ENCODE data around the gene P2RY10.

The P2RY10 gene, protein sequence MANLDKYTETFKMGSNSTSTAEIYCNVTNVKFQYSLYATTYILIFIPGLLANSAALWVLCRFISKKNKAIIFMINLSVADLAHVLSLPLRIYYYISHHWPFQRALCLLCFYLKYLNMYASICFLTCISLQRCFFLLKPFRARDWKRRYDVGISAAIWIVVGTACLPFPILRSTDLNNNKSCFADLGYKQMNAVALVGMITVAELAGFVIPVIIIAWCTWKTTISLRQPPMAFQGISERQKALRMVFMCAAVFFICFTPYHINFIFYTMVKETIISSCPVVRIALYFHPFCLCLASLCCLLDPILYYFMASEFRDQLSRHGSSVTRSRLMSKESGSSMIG

GRCh38 chrX:78945186-78945912 is at the start of gene P2RY10:
TSS of gene P2RY10 (plus strand) at chrX:78945391. CDS start at chrX:78960521, 15,130 bp downstream.
- intact Hi-C loops (cut with DNase I): no loop called here
- DNase-seq: no peak

DNA sequence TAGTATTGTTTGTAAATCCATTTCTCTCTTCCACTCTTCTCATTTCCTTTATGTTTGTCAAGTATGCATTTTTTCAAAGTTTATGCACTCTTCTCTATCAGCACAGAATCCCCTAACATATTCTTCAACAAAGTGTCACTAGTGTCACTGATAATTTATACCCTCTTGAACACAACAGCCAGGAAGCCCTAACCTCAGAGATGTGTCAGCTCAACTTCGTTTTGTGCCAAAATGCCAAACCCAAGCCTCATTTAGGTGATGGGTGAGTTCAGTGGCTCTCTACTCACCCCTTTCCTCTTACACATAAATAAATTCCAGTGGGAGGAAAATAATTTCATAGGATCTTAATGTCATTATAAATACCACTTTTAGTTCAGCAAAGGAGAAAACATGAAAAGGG is 22.4 kb upstream of the P2RY10 start:
- no peak for DNase-seq
- intact Hi-C loops (cut with DNase I): no loop called here

DNA sequence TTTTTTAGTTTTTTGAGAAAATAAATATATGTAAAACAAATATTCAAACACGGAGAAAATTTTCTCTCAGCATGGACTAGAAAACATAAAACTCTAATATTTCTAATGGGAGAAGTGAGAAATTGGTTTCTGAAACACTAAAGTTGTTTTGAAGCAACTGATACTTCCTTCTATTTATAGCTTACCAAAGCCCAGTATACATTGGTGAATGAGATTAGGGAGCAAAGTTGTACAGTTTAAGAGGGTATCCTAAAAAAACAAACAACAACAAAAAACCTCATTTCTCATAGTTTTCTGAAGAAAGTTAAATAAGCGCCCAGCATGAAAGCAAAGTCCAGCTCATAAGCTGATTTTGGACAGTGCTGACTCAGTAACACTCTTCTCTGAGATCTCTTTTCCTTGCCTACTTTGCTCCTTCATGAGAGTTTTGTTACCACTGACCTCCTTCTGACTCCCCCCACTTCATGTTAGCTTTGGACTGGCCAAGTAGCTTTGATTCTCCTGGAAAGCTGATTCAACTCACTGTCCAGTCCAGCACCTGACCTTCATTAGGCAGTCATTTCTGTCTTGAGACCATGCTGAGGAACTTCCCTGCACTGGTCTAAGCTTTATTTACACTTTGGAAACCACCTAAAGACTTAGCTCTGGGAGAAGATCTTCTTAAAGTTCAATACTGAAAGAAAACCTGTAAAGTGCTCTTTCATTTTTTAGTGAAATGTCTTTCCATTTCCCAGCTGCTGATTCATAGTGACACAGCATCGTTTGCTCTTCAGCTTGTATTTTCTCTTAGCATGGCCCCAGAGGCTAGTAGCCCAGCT is 21.8 kb upstream of the P2RY10 start:
- DNase-seq: no peak
- intact Hi-C loops (cut with DNase I): no loop called here

DNA sequence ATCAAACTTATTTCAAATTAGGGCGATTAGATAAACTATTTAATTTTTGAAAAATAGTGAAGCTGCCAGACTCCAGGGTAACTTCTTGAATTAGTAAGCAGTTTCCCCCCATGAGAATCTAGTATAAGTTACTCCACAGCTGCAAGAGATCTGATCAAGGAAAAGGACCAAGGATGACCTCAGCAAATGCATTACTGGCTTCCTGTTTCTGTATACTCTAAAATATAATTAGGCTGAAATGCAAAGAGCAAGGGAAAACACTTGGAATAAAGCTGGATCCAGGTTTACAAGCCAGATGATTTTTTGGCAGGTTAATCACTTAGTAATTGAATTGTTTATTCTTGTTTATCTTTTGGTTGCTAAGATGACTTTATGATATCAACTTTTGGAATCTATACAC is 13.4 kb upstream of the P2RY10 start:
- intact Hi-C loops (cut with DNase I): no loop called here
- DNase-seq: no peak

GRCh38 chrX:78934866-78935265 is 10.3 kb upstream of the P2RY10 start:
- intact Hi-C loops (cut with DNase I): no loop called here
- DNase-seq: no peak

GRCh38 chrX:78944351-78944750 is 840 bp upstream of the P2RY10 start:
- intact Hi-C loops (cut with DNase I): no loop called here
- no peak for DNase-seq

DNA sequence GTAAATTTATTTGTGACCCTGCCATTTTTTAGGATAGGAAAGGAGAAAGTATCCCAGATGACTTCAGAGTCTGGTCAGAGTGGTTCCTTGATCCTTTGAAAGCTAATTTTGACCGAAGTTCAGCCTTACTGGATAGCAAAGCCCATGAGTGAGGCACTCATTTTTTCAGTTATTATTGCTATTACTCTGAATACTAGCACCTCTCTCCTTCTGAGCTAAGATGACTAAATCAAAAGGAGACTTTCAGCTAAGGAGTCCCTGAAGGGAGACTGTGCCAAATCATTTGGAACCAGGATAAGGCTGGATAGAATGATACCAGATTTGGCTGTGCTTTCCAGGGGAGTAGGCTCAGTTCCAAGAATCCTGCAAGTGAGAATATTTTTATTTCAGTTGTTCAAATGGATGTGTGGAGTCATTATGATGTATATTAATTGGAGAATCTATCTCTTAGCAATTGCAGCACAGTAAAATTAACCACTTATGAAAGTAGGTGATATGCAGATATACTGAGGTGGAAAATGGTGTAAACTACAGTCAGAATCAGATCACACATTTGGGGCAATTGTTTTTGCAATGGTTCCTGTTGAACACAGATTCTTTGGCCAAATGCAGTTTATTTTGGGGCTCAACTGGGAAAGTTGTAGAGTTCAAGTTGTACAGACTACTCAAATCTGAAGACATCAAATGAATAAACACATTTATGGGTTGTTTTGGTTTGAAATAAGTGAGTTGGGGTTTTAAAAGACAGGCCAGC is 1.2 kb downstream of the P2RY10 start:
- DNase-seq: no peak
- intact Hi-C loops (cut with DNase I): no loop called here

DNA sequence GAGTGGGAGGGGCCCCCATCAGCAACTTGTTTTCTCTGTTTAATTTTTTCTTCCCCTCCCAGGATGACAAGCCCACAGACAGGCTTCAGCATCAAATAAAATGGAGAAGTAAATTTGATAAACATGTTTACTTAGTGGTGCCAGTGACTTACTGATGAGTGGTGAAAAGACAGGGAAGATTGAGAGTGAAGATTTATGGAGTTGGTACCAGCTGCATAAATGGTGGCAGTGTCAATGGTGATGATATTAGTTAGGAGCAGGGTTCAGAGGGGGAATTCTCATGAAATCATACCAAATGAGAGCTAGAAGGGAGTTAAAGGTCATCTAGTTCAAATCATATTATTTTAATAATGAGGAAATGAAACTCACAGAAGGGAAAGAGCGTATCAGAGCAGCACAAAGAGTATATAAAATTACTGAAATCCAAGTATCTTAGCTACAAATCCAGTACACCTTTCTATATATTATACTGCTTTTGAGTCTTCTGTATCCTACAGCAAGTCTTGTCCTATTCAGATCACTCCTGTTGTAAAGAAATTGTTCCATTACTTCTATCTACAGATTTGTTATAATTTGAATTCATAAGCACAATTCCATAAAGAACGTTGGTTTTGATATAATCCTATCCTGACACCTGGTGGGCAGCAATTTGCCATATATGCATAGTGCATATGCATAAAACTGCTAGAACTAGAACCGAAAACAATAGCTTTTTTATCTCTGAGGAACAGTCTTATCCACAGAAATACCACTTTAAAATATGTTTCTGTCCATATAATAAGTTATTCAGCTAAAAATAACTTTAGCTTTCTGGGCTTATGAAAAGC is 5.0 kb downstream of the P2RY10 start:
- DNase-seq: no peak
- intact Hi-C loops (cut with DNase I): no loop called here

DNA sequence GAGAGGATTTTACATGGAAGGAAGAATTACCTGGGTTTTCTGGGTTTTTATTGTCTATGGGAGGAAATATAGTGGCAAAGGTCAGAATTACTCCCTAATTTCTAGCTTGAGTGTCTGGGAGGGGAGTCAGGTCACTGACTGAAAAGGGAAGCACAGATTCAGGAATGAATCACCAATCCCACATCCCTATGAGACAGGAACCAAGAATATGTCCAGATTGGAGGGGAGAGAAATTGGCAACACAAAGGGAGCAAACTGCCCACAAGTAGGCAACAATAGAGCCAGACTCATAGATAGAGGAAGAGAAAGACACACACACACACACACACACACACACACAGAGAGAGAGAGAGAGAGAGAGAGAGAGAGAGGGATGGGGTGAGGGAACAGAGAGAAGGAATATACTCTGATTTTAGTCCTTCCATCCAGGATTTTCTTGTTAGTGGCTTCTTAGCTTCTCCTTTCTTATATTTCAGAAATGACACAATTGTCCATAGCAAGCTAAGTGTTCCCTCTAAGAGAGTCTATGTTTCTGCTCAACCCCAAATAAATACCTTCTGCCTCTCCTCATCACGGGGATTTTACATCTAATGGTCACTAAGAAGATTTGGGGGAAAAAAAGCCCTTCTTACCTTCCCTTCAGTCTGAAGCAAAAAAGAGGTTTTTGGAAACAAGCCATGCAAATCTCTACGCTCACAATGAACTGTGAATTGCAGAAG is 12.0 kb downstream of the P2RY10 start:
- DNase-seq: no peak
- intact Hi-C loops (cut with DNase I): no loop called here

GRCh38 chrX:78957768-78958130 is 12.6 kb downstream of the P2RY10 start:
- DNase-seq: no peak
- intact Hi-C loops (cut with DNase I): no loop called here

GRCh38 chrX:78958419-78959116 is 13.4 kb downstream of the P2RY10 start:
- no peak for DNase-seq
- intact Hi-C loops (cut with DNase I): no loop called here

- intact Hi-C loops (cut with DNase I): no loop called here
These were observed 15.7 kb downstream of the P2RY10 start for GRCh38 chrX:78960888-78961287.

GRCh38 chrX:78964598-78964997 is 19.4 kb downstream of the P2RY10 start:
- DNase-seq: no peak
- intact Hi-C loops (cut with DNase I): no loop called here

More at GRCh38 chrX:78960888-78961287, 15.7 kb downstream of the P2RY10 start:
- DNase-seq: no peak

DNA sequence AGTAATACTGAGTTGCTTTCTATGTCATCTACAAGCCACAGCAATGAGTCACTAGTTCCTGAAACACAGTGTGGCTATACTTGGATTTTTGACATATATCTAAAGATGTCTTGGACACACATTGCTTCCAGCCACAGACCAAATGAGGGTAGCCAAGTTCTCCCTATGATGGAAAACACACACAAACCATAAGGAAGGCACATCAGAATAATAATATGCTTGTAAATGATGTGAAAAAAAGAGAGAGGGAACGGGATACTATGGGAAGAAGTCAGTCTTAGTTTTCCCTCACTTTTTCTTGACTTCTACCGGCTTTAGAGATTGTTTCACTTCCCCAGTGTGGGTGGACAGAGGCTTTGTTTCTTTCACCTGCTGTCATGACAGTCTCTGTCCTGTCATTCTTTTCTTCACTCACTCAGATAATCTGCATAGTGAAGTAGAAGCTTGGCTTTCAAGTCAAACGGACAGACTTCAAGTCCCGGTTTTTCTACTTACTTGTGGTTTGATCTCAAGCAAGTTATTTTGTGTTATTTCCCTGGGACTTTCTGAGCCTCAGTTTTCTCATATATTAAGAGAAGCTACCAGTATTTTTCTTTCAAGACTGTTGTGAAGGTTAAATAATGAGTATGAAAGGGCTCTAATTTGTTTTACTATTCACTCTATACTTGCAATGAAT is 34.7 kb downstream of the P2RY10 start:
- no peak for DNase-seq
- intact Hi-C loops (cut with DNase I): no loop called here

DNA sequence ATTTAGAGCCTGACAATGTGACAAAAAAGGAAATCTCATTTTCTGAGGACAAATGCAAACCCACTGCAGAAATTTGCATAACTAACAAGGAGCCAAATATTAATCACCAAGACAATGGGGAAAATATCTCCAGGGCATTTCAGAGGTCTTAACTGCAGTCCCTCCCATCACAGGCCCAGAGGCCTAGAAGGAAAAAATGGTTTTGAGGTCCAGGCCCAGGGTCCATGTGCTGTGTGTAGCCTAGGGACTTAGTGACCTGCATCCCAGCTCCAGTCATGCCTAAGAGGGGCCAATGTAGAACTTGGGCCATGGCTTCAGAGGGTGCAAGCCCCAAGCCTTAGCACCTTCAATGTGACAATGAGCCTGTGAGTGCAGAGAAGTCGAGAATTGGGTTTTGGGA is 44.2 kb downstream of the P2RY10 start:
- DNase-seq: no peak
- intact Hi-C loops (cut with DNase I): no loop called here

DNA sequence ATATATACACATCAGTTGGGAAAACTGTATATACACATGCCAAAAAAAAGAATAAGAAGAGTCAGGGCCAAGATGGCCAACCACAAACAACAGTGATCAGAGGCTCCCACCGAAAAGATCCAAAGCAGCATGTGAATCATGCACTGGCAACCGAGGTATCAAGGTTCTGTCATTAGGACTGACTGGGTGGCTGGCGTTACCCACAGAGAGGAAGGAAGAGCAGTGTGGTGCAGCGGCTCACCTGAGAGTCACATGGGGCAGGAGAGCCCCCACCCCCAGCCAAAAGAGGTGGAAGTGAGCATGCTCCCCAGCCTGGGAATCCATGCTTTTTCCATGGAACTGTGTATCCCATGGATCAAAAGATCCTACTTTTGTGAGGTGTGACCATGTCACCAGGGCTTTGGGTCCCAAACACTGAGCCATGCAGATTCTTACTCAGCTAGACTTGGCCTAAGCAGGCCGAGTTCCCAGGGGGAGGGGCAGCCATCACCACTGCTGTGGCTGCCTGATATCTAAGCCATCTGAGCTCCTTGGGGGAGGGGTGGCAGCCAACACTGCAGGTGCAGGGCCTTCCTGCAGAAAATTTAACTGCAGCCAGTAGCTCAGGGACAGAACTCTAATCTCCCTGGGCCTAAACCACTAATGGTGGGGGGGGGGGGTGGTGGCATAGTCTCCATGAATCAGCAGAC is 52.8 kb downstream of the P2RY10 start:
- intact Hi-C loops (cut with DNase I): no loop called here
- DNase-seq: no peak

Data from head of caudate nucleus (tissue), 42 donors.